Stimulated activated naive CD4-positive, alpha-beta T cell (primary cell): ENCODE results near the gene CCDC83.
"Not testable (repeated sequence)": the region's sequence is repeated elsewhere in the genome, so short reads cannot be mapped to it uniquely, and the experiment has no call there.

Experiments
- DNase-seq, 6 experiments: peaks; one replicate each; lab custom pipeline; 2025; lab: John Stamatoyannopoulos, UW

The CCDC83 gene

GRCh38 chr11:85945296-85945695 is 90.1 kb downstream of the CCDC83 start:
- DNase-seq: no peak

DNA sequence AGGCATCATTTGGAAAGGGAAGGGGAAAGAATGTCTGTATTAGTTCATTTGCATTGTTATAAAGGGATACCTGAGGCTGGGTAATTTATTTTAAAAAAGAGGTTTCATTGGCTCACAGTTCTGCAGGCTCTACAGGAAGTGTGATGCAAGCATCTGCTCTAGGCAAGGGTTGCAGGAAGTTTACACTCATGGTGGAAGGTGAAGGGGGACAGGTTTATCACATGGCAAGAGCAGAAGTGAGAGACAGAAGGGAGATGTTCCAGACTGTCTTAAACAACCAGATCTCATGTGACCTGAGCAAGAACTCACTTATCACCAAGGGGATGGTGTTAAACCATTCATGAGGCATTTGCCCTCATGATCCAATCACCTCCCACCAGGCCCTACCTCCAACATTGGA is 90.6 kb downstream of the CCDC83 start:
- DNase-seq: no peak

DNA sequence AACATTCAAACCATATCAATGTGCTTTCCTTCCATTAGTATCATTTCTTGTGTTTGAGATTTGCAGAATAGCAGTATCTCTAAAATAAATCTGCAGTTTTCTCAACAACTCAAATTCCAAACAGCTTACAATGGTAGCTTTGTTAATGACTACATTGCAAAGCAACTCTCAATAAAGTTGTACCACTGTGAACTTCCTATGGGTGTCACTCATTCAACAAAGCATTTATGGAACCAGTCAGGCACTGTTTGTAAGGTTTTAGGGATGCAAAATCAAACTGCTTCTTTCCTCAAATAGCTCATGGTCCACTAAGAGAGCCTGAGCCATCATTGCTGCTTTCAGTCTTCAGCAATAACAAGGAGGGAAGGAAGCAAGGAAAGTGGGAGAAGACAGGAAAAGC is 91.0 kb downstream of the CCDC83 start:
- DNase-seq: no peak

GRCh38 chr11:85947431-85948272 is 92.5 kb downstream of the CCDC83 start:
- no peak for DNase-seq

GRCh38 chr11:85948884-85949283 is 93.7 kb downstream of the CCDC83 start:
- DNase-seq: no peak

DNA sequence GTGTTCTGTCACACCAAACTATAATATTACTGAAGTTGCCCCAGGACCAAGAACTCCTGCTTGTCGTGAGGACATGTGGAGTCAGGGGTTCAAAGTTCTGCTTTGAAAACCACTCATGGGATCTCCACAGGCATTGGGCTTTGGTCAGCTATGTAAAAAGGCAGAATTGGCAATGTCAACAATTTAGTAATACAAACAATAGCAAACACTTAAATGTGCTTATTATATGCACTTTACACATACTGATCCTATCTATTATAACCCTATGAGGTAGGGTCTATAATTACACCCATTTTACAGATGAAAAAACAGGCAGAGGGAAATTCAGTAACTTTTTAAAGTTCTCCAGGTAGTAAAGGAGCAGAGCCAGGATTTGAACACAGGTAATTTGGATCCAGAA is 94.6 kb downstream of the CCDC83 start:
- DNase-seq: no peak

GRCh38 chr11:85950317-85951048 is 95.3 kb downstream of the CCDC83 start:
- DNase-seq: no peak

DNA sequence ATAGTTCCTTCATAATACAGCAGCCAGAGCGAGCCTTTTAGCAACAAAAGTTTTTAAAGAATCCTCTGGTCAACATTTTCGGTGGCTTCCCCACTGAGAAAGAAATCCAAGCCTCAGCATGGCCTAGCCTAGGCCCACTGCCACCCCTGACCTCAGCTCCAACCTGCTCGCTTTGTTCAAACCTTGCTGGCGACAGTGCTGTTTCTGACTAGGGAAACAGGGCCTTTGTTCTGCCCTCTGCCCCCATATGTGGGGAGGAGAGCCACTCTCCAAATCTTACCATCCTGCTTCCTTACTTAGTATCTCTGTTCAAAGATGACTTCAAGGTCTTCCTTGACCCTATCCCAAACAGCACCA is 95.8 kb downstream of the CCDC83 start:
- no peak for DNase-seq

DNA sequence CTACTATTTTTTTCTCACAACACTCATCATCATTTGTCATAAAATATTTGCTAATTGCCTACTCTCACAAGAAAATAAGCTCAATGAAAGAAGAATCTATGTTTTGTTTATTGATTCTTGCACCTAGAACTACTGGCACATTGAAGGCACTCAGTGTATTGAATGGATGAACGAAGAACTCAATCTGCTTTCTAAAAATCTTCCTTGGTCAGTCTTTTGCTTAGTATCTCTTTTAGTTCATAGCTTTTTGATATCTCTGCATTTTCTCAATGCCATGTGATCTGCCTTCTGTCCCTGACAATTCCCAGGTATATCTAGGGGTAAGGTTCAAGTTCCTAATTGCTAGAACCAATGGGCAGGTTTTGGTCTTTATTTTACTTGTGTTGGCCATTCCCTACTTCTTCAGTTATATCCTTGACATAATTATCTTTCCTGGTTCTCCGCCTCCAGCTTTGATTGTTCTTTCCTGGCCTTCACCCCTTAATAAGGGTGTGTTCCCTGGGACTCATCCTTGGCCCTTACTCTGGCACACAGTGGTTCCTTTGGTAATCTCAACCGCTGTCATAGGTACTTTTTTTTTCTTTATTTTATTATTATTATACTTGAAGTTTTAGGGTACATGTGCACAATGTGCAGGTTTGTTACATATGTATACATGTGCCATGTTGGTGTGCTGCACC is 96.4 kb downstream of the CCDC83 start:
- no peak for DNase-seq

GRCh38 chr11:85952108-85952485 is 96.9 kb downstream of the CCDC83 start:
- DNase-seq: not testable (repeated sequence)

- DNase-seq: no peak
These were observed 98.4 kb downstream of the CCDC83 start for GRCh38 chr11:85953491-85954143.

GRCh38 chr11:85955531-85955930 is 100.3 kb downstream of the CCDC83 start:
- no peak for DNase-seq

DNA sequence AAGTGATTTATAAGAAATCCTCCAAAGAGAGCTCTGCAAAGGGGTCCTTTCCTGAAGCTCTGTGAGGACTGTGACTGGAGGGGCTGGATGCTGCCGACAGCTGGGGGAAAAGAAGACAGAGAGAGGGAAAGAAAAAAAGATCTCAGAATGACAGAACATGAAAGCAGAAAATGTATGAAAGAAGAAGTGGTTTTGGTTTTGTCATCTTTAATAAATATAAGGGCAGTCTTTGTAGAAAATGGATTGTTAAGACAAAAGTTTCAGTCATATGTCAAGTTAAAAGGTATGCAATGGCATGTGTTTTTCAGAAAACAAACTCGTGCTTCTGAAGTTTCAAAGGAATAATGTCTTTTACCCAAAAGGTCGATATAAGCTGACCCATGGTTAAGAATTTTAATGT is 105.5 kb downstream of the CCDC83 start:
- DNase-seq: no peak

- no peak for DNase-seq
These were observed 105.9 kb downstream of the CCDC83 start for GRCh38 chr11:85961130-85961529.

GRCh38 chr11:85961930-85962363 is 106.8 kb downstream of the CCDC83 start:
- DNase-seq: no peak

DNA sequence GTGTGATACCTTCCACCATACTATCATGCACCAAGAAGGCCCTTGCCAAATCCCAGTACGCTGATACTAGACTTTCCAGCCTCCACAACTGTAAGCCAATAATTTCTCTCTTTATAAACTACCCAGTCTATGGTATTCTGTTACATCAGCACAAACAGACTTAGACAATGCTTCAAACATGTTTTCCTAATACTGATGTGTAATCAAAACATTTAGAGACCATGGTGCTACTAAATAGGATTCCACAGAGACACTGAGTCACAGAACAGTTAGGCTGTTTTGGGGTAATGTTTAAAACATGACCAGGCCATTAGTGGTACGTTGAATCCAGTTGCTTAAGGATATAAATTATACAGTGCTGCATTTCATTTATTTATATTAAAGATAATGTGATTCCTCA is 110.0 kb downstream of the CCDC83 start:
- DNase-seq: no peak

DNA sequence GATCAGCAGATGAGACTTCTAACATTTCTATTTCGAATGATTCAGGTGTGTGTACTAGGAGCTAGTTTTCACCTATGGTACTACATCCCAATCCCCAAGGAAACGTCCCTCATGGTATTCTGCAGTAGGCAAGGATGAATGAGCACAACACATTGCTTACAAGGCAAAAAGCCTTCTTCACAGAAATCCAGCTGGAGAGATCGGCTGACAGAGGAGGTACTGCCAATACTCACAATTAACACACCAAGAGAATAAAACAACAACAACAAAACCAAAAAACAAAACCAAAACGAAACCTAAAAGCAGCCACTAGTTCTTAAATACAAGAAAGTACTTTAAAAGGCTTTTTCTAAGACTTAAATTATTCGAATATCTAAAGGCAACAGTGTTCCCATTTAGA is 112.3 kb downstream of the CCDC83 start:
- DNase-seq: no peak
